Suppressor macrophage treated with lipopolysaccharide for 4 hours (primary cell): Measurements from ENCODE around the gene SYT6.
"Not testable (repeated sequence)": the region's sequence is repeated elsewhere in the genome, so short reads cannot be mapped to it uniquely, and the experiment has no call there.

Source experiments
- DNase-seq: peaks from one replicate; pipeline ENCODE4 v3.0.0-alpha.2; 2020

The SYT6 gene

DNA sequence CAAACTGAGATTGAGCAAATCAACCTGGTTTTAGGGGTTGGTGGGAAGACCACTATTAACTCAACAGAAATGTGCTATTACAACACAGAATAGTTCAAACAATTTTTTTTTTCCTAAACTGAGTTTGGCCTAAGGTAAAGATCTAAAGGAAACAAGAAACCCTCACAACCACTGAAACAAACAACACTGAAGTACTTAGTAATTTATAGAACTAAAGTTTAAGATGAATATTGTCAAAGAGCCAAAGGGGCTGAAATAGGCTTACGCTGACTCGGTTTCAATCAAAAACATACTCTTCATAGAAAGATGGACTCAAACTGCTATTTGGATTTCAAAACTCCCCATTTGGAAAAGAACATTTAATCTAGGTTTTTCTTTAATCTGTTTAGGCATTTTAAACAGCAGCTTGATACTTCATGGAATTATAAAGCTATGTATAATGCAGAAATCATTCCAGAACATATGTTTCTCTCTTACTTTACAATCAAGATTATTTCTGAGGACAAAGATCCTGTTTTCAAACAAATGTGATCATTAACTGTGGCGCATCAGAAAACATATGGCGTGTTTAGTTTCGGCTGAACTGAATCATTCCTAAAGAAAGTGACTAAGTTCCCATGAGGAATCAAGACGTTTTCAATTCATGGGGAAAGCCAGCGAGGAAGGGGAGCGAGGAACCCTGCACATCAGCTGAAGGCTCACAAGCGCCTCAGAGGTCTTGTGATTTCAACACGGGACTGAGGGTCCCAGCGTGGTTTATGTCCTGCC, 62.7 kb downstream of the SYT6 start:
- DNase-seq: no peak

DNA sequence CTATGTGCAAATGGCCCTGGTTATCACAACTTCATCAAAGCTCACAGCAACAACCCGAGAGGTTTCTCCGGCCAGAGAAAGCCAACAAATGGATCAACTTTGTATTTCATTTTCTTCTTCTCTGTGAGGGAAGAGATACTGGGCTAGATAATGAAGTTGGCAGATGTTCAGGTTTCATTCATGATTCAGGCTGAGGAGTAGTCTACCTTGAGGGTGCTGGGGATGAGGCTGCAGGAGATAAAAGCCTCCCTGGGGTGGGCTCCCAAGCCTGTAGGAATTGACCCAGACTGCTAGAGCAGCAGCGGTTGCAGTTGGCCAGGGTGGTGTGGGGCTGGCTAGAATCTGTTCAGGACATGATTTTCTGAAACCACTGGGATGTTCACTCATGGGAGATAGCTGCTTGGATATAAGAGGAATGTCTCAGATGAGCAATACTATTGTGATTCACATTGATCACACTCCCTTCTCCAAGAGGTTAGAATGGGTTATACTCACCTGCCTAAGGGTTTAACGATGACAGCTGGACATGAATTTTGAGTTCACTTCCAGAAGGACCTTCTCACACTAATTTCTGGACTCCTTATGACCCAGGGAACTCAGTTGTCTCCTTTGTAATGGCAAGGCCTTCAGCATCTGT, 64.0 kb downstream of the SYT6 start:
- no peak for DNase-seq

DNA sequence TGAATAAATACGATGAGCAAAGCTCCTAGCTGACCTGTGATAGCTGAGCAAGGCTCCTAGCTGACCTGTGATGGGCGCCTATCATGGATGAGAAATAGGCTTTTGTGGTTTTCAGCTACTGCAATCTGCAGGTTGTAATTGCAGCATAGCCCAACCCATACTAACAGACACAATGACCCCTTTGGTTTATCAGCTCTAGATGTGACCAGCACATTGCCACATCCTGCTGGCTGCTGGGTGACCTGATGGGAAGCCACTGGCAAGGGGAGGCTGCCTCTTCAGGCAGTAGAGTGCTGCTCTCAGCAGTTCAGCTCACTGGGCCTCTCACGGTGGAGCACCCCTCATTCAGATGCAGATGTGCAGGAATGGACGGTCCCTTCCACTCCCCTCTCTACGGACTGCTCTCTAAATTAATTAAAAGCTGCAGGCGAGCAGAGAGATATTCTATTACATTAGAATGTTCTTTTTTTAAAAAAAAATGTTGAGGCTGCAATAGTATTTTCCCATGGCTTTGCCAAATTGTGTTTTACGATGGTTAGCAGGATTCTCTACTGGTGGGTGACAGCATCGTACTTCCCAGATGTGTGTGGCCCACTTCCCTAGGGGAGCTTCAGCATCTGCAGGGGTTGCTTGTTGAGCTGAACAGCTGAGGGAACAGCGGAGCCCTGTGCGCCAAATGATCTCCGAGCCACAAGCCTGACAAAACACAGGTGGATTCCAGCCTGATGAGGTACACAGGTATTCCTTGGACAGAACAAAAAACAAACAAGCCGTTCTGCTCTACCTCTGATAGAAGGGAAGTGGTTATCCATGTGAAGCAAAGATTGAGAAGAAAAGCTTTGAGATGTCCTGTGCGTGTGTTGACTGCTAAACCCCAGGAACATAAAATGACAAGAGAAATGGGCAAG, 65.0 kb downstream of the SYT6 start:
- DNase-seq: no peak

DNA sequence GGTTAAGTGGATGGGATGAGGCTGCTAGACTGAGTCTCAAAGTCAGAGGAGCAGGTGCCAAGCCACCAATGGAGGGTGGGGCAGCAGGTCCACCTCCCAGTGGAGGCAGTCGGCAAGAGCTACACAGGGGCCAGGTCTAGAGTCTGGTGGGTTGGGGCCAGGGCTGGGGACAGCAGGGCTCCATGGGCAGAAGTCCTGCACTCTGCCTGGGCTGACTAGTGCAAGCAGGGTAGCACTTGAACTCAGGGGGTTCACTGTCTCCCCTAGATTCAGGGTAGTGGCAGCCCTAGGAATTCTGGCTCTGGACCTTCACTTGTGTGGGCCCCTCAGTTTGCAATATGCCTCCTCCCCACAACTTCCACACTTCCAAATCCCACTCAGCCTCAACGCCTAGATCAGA, 66.2 kb downstream of the SYT6 start:
- no peak for DNase-seq

DNA sequence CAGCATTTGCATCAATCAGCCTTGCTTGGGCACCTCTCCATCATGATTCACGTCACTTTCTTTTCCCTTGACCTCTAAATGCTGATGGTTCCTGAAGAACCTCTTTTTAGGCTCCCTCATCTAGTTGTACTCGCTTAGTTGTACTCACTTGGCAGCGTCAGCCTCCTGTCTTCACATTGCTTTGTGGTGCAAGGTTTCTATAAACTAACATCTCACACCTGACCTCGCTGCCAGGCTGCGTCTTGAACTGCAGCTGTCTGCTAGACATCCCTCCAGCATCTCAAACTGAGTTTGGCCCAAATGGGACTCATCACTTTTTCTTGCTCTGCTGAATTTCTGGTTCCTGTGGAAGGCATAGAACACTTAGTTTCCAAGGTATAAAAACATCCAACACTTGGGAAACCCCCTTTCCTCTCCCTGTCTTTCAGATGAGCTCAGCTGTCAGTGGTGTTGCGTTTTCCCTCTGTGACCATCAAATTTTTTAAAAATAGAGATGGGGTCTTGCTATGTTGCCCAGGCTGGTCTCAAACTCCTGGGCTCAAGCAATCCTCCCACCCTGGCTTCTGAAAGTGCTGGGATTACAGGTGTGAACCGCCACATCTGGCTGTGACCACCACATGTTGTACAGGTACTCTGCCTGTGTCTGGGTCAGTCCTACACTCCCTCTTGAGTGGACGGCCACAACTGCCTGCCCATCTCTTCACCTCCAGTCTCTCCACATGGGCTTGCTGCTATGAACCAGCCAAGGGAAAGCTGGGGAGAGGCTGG, 66.9 kb downstream of the SYT6 start:
- DNase-seq: no peak

DNA sequence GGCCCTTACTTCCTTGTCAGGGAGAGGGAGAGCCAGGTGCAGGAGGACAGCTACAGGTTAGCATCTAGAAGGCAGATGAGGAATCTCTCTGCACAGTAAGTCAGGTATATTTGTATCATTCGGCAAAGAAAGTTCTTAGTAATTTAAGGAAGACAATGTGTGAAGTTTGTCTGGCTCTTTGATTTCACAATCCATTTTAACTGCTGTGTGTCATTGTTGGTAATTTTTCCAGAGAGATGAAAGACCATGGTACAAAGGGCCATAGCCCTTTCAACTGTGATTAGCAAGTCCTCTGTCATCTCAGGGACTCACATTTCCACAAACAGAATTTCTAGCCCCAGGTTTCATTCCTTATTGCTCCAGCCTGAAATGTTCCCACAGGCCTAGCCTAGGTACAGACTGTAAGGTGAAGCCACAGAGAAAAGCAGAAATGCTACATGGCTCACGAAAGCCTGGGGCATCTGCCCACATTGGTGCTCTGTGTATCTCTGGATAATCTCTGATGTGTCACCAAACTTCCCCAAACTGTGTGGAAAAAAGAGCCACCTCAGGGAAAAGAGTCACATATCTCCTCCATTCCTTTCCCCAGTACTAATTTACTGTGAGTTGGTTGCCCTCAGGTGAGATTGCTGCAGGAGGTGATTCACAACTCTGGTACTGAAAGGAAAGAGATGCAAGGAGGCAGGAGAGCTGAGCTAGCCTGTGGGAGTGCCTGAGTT, 70.6 kb downstream of the SYT6 start:
- peak; percentile 58 for DNase-seq

DNA sequence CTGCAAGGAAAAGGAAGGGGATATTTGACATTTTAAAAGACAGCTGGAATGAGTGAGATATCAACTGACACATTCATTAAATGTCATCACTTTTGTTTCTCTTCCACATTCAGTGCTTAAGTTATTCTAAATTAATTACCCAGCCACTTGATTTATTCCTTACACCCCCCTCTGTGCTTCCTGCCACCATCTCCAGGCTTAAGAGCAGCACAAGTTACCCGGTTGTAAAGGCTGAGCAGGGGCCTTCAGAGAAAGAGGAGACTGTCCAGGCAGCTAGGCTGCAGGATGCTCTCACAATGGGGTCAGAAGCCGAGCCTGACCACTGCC, 71.4 kb downstream of the SYT6 start:
- no peak for DNase-seq

DNA sequence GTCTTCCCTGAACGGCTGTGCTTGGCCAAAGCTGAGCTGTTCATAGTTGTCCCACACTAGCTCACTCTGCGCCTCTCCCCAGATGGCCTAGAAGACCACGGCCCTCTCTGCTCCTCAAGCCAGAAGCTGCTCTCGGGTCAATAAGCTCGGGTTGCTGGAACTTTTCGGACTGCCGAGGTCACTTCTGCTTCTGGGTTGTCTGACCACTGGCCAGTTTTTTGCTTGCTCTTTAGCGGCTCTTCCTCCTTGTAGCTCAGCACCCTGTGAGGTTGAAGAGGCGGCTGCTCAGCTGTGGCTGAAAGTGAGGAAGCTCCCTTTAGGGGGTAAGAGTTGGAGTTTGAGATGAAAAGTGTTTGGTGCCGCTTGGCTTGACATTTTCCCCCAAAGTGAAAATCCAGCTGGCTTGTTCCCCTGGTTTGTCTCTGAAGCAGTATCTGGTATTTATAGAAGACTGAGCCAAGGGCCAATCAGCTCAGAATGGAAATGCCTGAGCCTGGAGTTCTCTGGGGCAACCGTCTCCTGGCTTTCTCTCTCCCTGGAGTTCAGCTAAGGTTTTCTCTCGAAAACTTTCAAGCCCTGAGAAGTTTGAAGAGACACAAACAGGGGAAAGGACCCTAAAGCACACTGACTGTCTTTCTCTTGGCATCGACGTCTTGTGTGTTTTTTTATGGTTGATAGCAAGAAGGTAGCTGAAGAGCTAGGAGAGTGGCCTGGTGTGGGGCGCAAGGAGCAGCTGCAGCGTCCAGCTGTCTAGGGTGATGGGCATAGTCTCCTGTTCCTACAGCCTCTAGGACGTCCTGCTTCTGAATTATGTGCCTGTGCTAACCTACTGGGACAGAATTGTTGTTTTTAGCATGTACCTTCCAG, 72.0 kb downstream of the SYT6 start:
- DNase-seq: peak; percentile 72

DNA sequence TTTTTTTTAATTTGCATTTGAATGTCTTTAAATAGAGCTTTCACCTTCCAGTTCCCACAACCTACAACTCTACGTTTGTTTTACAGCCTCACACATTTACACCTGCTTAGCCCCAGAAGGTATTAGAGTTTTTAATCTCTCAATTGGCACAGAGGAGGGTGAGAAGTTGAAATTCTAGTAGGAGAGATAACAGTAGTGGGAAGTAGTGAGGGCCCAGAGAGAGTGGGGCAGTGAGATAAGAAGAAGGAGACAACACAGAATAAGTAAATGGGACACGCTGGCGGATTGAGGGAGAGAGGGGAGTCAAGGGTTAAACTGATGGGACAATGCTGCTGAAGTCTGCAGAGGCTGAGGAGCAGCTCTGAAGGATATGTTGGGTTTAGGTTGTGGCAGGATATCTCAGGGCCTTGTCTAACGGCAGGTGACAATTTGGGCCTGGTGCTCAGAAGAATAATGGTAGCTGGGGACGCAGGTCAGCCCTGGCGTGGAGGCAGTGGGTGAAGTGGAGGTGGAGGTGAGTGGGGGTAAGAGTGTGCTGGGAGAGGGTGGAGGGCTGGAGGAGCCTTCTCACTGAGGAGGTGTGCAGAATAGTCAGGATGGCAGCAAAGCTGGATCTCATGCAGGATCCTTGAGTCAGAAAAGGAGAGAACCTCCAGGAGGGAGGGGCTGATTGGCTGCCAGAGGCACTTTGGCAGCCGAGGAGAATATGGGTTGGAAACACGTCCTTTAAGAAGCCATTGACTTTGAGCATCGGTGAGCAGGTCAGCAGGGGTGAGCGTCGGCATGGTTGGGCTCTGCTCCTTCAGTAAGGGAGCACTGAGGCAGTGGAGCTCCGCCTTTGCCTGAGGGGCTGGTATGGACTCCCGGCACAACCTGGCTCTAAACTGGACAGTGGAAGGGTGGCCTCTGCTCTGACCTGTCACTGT, 72.9 kb downstream of the SYT6 start:
- no peak for DNase-seq

DNA sequence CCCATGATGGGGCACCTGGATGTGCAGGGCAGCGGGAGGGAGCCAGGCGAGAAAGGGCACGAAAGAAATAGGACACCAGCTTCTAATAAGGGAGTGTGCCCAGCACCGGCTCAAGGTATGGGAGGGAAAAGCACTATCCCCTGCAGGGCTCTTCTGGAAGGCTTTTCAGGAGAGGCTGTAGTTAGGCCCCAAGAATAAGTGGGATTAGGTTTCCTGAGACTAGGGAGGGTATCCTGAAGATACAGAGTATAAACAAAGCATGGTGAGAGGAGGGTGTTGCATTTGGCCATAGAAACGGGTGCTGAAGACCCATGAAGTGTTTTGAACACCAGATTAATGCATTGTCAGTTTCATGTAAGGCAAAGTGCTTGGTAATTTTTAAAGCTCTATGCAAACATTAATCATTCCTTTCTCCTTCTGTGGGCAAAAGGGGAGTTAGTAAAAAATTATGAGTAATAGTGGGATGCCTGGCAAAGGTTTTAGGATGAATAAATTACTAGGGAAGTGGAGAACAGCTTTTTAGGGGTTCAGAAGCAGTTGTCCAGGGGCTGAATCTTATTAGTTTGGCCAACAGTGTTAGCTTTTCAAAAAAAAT, 74.0 kb downstream of the SYT6 start:
- no peak for DNase-seq

DNA sequence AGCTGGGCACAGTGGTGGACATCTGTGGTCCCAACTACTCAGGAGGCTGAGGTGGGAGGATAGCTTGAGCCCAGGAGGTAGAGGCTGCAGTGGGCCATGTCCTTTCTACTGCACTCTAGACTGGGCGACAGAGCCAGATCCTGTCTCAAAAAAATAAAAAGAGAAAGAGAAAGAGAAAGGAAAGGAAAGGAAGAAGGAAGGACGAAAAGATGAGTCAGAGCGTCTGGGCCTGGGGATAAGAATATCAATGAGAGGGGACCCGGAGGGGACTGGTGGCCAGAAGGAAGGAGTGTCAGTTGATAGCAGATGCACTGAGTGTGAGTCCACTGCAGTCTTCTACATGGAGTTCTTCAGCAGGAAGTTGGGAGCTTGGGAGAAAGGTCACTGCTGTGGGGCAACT, 75.6 kb downstream of the SYT6 start:
- DNase-seq: peak; percentile 69

DNA sequence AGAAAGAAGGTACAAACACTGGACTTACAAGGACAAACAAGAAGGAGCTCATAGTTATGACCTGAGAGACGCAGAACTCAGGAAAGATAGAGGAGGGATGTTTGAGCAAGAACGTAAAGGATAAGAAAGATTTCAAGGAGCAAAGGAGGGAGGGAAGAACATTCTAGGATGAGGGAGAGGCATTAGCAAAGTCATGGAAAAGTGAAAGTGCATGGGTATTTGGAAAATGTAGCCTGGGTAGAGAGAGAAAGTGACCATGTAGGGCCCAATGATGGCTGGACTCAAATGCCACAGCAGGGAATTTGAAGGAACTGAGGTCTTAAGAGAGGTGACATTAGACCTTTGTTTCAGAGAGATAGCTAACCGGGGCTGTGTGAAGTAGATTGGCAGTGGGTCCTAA, 76.5 kb downstream of the SYT6 start:
- no peak for DNase-seq

DNA sequence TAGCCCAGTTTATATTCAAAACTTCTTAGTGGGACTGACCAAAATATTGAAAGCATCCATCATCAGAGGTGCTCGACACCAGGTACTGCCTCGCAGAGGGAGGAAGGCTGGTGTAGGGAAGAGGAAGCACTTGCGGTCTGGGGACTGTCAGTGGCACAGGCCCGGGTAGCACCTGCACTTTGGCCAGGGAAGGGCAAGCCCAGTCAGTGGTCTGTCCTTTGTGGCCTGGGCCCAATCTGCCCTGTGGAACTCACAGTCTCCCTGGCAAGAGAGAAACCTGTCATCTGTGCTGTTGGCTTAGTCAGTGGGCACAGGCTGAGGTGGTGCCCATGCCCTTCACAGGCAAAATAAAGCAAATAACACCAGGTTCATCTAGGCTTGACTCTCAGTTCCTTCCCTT, 77.4 kb downstream of the SYT6 start:
- no peak for DNase-seq

DNA sequence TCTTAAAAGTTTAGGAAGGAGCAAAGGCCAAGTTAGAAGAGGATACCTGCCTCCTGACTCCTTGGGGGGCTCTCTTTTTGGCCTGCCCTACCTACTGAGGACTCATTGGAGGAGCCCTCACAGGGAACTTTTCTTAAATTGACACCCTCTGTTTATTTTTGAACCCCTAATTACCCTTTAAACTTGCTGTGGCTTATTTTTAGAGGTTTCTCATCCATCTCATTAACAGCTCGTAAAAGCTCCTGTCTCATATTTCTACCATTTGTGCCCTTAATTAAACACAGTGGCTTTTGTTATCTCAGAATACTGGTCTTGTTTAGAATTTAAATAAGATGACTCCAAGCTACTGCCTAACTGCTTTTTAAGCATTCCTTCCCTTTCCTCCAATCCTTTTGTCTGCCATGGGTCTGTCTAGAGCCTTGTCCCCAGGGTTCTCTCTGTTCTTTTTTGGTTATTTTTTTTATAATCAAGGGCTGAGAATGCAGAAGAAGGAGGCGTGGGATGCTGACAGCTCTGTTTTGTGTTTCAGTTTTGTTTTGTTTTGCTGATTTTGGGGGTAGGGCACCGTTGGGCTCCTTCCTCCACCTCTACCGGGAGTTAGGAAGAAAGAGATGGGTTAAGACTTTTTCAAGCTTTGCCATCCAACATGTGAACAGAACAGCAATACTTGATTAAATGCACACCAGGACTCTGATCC, 78.0 kb downstream of the SYT6 start:
- peak; percentile 40 for DNase-seq

DNA sequence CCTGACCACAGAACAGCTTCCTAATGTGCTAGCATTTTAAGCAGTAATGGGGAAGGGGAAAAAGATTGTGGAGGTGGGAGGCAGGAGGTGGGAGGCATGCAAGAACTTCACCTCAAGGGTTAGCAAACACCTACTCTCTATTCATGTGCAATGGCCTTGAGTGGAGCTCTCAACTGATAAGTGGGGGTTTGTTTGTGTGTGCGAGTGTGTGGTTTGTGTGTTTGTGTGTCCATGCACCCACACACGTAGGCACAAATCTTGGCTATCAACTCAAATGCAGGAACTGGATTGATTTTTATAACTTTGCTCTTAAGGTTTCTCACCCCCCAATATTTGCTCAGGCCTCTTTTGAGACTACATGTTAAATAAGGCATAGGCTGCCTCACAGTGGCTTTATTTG, 78.6 kb downstream of the SYT6 start:
- no peak for DNase-seq

DNA sequence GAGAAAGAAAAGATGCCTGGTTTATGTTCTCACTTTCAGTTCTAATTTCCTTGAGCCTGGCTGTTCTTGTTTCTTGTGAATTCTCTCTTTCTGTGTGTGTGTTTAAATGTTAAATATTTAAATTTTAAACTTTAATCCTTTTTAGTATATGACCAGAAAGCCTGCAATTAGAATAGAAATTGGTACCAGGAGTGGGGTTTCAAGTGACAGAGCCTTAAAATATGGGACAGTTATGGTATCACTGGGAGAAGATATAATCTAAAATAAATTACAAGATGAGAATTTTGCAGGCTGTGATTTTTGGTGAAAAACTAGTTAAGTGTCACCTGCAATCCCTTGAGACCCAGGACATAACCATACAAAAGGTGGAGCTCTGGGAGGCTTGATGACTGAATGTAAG, 81.4 kb downstream of the SYT6 start:
- no peak for DNase-seq

DNA sequence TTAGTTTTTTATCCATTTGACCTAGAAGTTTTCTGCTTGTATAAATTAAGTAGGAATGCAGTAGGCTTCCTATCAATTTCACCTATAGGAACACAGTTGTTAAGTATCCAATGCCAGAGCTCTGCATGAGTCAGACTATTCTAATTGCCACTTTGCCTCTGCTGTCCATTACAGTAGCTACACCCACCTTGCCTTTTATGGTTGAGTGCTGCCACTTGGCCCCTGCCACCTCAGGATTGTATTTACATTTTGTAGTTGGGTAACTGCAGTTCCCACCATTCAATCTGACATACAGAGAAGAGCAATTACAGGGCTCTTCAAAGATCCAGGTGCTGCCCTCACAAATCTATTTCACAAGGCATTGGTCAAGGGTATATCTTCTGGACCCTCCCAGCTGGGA, 83.9 kb downstream of the SYT6 start:
- DNase-seq: not testable (repeated sequence)

DNA sequence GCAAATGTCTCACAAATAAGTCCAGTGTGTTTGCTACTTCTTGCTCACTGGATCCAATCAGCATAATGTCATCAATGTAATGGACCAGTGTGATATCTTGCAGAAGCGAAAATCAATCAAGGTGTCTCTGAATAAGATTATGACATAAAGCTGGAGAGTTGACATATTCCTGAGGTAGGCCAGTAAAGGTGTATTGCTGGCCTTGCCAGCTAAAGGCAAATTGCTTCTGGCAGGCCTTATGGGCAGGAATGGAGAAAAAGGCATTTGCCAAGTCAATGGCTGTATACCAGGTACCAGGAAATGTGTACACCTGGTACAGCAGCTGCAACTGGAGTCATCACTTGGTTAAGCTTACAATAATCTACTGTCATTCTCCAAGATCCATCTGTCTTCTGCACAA, 85.0 kb downstream of the SYT6 start:
- not testable (repeated sequence) for DNase-seq

DNA sequence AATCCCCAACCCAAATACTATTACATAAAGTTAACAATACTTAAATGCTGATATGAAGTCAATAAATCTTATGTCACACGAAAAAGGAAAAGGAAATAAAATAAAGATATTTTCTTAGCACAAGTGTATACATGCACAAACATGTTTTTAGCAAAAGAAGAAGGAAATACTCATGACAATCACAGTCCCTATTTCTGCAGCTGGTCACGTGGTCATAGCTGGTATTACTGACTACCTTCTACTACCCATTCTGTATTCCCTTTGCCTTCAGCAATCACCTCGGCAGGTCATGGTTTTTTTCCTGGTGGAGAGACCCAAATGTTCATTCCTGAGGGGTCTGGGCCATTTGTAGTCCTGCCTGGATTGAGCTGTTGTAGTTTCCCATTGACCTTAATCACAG, 88.0 kb downstream of the SYT6 start:
- DNase-seq: not testable (repeated sequence)
